ENCODE data around the gene STRIP2. TPM values are rescaled to one million over a fixed set of nuclear protein-coding genes. Genes with fewer than 3 reads are reported as not detected.

Gene STRIP2
- total and polyA plus RNA-seq, 2 of the 13 experiments (the other 11 are each of a cell fraction or from before 2014, with no cell fraction given) = 3.9 to 8.2 TPM

GRCh38 chr7:129468087-129468486 lies 33.9 kb downstream of the STRIP2 start (continued):
- TF ChIP-seq TBL1XR1 (IDR thresholded peaks at IDR 0.05; ENCODE audit: borderline replicate concordance, low read length, partially characterized antibody) (no peak), PRDM4 (CRISPR knock-in tag; IDR thresholded peaks at IDR 0.05; ENCODE audit: borderline replicate concordance) (no peak), FUBP1 (CRISPR knock-in tag; IDR thresholded peaks at IDR 0.05; ENCODE audit: borderline replicate concordance) (no peak), TCF7L2 (IDR thresholded peaks at IDR 0.05; ENCODE audit: low read depth, low read length) (no peak), UBTF (CRISPR knock-in tag; IDR thresholded peaks at IDR 0.05) (no peak), ZNF264 (CRISPR knock-in tag; IDR thresholded peaks at IDR 0.05) (no peak), REPIN1 (CRISPR knock-in tag; IDR thresholded peaks at IDR 0.05; ENCODE audit: borderline replicate concordance, low read depth) (no peak), THAP8 (CRISPR knock-in tag; IDR thresholded peaks at IDR 0.05; ENCODE audit: borderline replicate concordance) (no peak), ZNF251 (CRISPR knock-in tag; IDR thresholded peaks at IDR 0.05) (no peak)
